IMR-90 (cell line): Measurements from ENCODE around the gene MAFB. TPM values are rescaled to one million over a fixed set of nuclear protein-coding genes. Genes with fewer than 3 reads are reported as not detected.

Experiments
- ATAC-seq: fragments of 200-7000 bp; cut with Tn5 transposase; 2 replicates; pipeline ENCODE4 v1.9.1; 2020; ENCODE audit warnings: low read depth, mild to moderate bottlenecking, moderate library complexity
- BruUV-seq: library from RNA; stranded (reverse); fragments of 400-500 nt; replicated peaks from 2 replicates; lab custom pipeline; 2021; lab: Mats Ljungman, UMichigan
- CTCF ChIA-PET: fragments of 300-600 bp; formaldehyde crosslinking; extraction: SDS; loops from one replicate; lab custom pipeline; 2021; ENCODE audit warnings: antibody characterized with exemption; lab: Yijun Ruan, JAX
- POLR2A ChIA-PET: fragments of 300-600 bp; sonication (Branson Sonifier 250); formaldehyde crosslinking; loops from one replicate; lab custom pipeline; 2022; ENCODE audit warnings: antibody characterized with exemption; ENCODE audit not compliant: unreplicated experiment; lab: Charles Lee
- DNase-seq: peaks from one replicate; pipeline ENCODE4 v3.0.0; 2013
- H2AFZ ChIP-seq: replicated peaks from 2 replicates; pipeline ENCODE3; 2013; ENCODE audit warnings: low read length, mild to moderate bottlenecking; ENCODE audit not compliant: poor library complexity
- H2AK5ac ChIP-seq: 2 replicates; pipeline ENCODE4 v1.6.1; 2013; ENCODE audit warnings: low read depth, low read length, inconsistent platforms
- H2AK9ac ChIP-seq: replicated peaks from 2 replicates; pipeline ENCODE3; 2013; ENCODE audit warnings: mild to moderate bottlenecking, low read depth, low read length, moderate library complexity; ENCODE audit not compliant: poor library complexity
- H2BK120ac ChIP-seq: 2 replicates; pipeline ENCODE4 v1.6.1; 2013; ENCODE audit warnings: low read depth, low read length, inconsistent platforms
- H2BK15ac ChIP-seq: 3 replicates; pipeline ENCODE4 v1.6.1; 2013; ENCODE audit warnings: low read depth, low read length, inconsistent platforms
- H2BK20ac ChIP-seq: 2 replicates; pipeline ENCODE4 v1.6.1; 2013; ENCODE audit warnings: low read depth, mild to moderate bottlenecking, inconsistent platforms, low read length, moderate library complexity
- H2BK5ac ChIP-seq: 2 replicates; pipeline ENCODE4 v1.6.1; 2013; ENCODE audit warnings: mild to moderate bottlenecking, low read depth, low read length, inconsistent platforms; ENCODE audit not compliant: poor library complexity, severe bottlenecking
- H3K14ac ChIP-seq: replicated peaks from 2 replicates; pipeline ENCODE4 v1.6.1; 2013; ENCODE audit warnings: low read depth, low read length, inconsistent platforms
- H3K18ac ChIP-seq: 2 replicates; pipeline ENCODE4 v1.6.1; 2013; ENCODE audit warnings: low read depth, low read length, control low read depth
- H3K23ac ChIP-seq: 2 replicates; pipeline ENCODE4 v1.6.1; 2013; ENCODE audit warnings: low read depth, low read length, inconsistent platforms
- H3K27ac ChIP-seq: 2 replicates; pipeline ENCODE4 v1.5.1; 2013; ENCODE audit warnings: mild to moderate bottlenecking, control low read depth, low read length; ENCODE audit not compliant: insufficient read depth
- H3K27me3 ChIP-seq: 2 replicates; pipeline ENCODE4 v1.6.1; 2013; ENCODE audit warnings: low read length; ENCODE audit not compliant: control insufficient read depth, insufficient read depth
- H3K36me3 ChIP-seq: 2 replicates; pipeline ENCODE4 v1.6.1; 2013; ENCODE audit warnings: low read length, mixed read lengths; ENCODE audit not compliant: control insufficient read depth, insufficient read depth
- H3K4ac ChIP-seq: 2 replicates; pipeline ENCODE4 v1.6.1; 2013; ENCODE audit warnings: low read depth, low read length, inconsistent platforms
- H3K4me1 ChIP-seq: 2 replicates; pipeline ENCODE4 v1.6.1; 2013; ENCODE audit warnings: low read length, mixed read lengths; ENCODE audit not compliant: control insufficient read depth, insufficient read depth
- H3K4me2 ChIP-seq: 2 replicates; pipeline ENCODE4 v1.6.1; 2013; ENCODE audit warnings: low read depth, mild to moderate bottlenecking, control low read depth, low read length, moderate library complexity
- H3K4me3 ChIP-seq: 2 replicates; pipeline ENCODE4 v1.5.1; 2013; ENCODE audit warnings: low read depth, mild to moderate bottlenecking, control low read depth, low read length, moderate library complexity; ENCODE audit not compliant: insufficient read depth
- H3K56ac ChIP-seq: 2 replicates; pipeline ENCODE4 v1.6.1; 2013; ENCODE audit warnings: low read length, inconsistent platforms; ENCODE audit not compliant: insufficient read depth; ENCODE audit errors: extremely low read depth
- H3K79me1 ChIP-seq, 2 experiments: 2 replicates each; pipeline ENCODE4 v1.6.1; 2013; ENCODE audit warnings: low read length in 2 of 2, inconsistent platforms in 1 of 2, low read depth in 1 of 2
- H3K9ac ChIP-seq: 2 replicates; pipeline ENCODE4 v1.6.1; 2013; ENCODE audit warnings: low read depth, low read length, control low read depth
- H3K9me1 ChIP-seq: 2 replicates; pipeline ENCODE4 v1.6.1; 2013; ENCODE audit warnings: low read length, inconsistent platforms; ENCODE audit not compliant: insufficient read depth
- H3K9me3 ChIP-seq: 2 replicates; pipeline ENCODE4 v1.6.1; 2013; ENCODE audit warnings: low read length; ENCODE audit not compliant: control insufficient read depth, insufficient read depth
- H4K20me1 ChIP-seq: 2 replicates; pipeline ENCODE4 v1.6.1; 2013; ENCODE audit warnings: low read length, inconsistent platforms; ENCODE audit not compliant: insufficient read depth
- H4K5ac ChIP-seq: 2 replicates; pipeline ENCODE4 v1.6.1; 2013; ENCODE audit warnings: mild to moderate bottlenecking, low read depth, low read length, control low read depth
- H4K8ac ChIP-seq, 2 experiments: 2 replicates each; pipeline ENCODE4 v1.6.1; 2013; ENCODE audit warnings: low read depth in 2 of 2, low read length in 2 of 2, control low read depth in 1 of 2, inconsistent platforms in 1 of 2
- H4K91ac ChIP-seq: 2 replicates; pipeline ENCODE4 v1.6.1; 2013; ENCODE audit warnings: low read depth, low read length, inconsistent platforms; ENCODE audit not compliant: insufficient read depth
- BHLHE40 ChIP-seq: fragments of 150-350 bp; IDR thresholded peaks from 2 replicates; pipeline ENCODE4 v1.6.1; 2016; ENCODE audit warnings: mild to moderate bottlenecking, low read depth, low read length
- CEBPB ChIP-seq: IDR thresholded peaks from 2 replicates; pipeline ENCODE4 v1.6.1; 2012; ENCODE audit warnings: low read depth, low read length, improper control_type of control experiment
- CHD1 ChIP-seq: IDR thresholded peaks from 2 replicates; pipeline ENCODE4 v1.6.1; 2012; ENCODE audit warnings: low read depth, low read length, improper control_type of control experiment
- CTCF ChIP-seq: conservative IDR thresholded peaks from 2 replicates; pipeline ENCODE4 v1.5.1; 2012; ENCODE audit warnings: mild to moderate bottlenecking, low read depth, low read length, improper control_type of control experiment
- ELK1 ChIP-seq: fragments of 150-350 bp; IDR thresholded peaks from 2 replicates; pipeline ENCODE4 v1.6.1; 2016; ENCODE audit warnings: low read depth, mild to moderate bottlenecking, low read length, moderate library complexity, borderline replicate concordance
- FOS ChIP-seq: fragments of 150-350 bp; IDR thresholded peaks from 2 replicates; pipeline ENCODE4 v1.6.1; 2016; ENCODE audit warnings: low read depth, low read length
- MAFK ChIP-seq: IDR thresholded peaks from 2 replicates; pipeline ENCODE4 v1.6.1; 2012; ENCODE audit warnings: low read depth, low read length, improper control_type of control experiment
- MAZ ChIP-seq: IDR thresholded peaks from 2 replicates; pipeline ENCODE4 v1.6.1; 2012; ENCODE audit warnings: low read depth, mild to moderate bottlenecking, low read length, improper control_type of control experiment, moderate library complexity, borderline replicate concordance
- MXI1 ChIP-seq: IDR thresholded peaks from 2 replicates; pipeline ENCODE4 v1.6.1; 2012; ENCODE audit warnings: low read depth, mild to moderate bottlenecking, low read length, moderate library complexity, borderline replicate concordance
- NFE2L2 ChIP-seq: fragments of 150-350 bp; IDR thresholded peaks from 2 replicates; pipeline ENCODE4 v1.6.1; 2016; ENCODE audit warnings: low read depth, mild to moderate bottlenecking, low read length
- POLR2A ChIP-seq: IDR thresholded peaks from 2 replicates; pipeline ENCODE4 v1.6.1; 2012; ENCODE audit warnings: mild to moderate bottlenecking, low read depth, low read length
- RAD21 ChIP-seq: IDR thresholded peaks from 2 replicates; pipeline ENCODE4 v1.6.1; 2012; ENCODE audit warnings: low read length, improper control_type of control experiment
- RCOR1 ChIP-seq: IDR thresholded peaks from 2 replicates; pipeline ENCODE4 v1.6.1; 2012; ENCODE audit warnings: mild to moderate bottlenecking, low read length, improper control_type of control experiment; ENCODE audit not compliant: insufficient replicate concordance
- RFX5 ChIP-seq: IDR thresholded peaks from 2 replicates; pipeline ENCODE4 v1.8.0; 2012; ENCODE audit warnings: low read depth, mild to moderate bottlenecking, low read length, moderate library complexity
- SMC3 ChIP-seq: fragments of 150-350 bp; IDR thresholded peaks from 2 replicates; pipeline ENCODE4 v1.6.1; 2016; ENCODE audit warnings: low read depth, mild to moderate bottlenecking, antibody characterized with exemption, low read length, moderate library complexity
- USF2 ChIP-seq: fragments of 150-350 bp; IDR thresholded peaks from 2 replicates; pipeline ENCODE4 v1.6.1; 2017; ENCODE audit warnings: mild to moderate bottlenecking, antibody characterized with exemption, low read length, low read depth
- WGBS, 2 experiments: methylation state at CpG; one replicate each; pipeline versions ENCODE4 v1.1.5 to v1.1.7; 2013; ENCODE audit warnings: missing lambda C conversion rate in 2 of 2; ENCODE audit not compliant: insufficient read length in 1 of 2; ENCODE audit errors: extremely low coverage in 2 of 2; 5-methylcytosine and 5-hydroxymethylcytosine counted together
- dilution Hi-C: fragments of 300-500 bp; cut with HindIII; formaldehyde crosslinking; loops from one replicate; pipeline ENCODE4 v1.14.3; 2018; ENCODE audit warnings: low sequenced_read_pairs; ENCODE audit not compliant: unreplicated experiment
- in situ Hi-C: fragments of 300-500 bp; cut with MboI; formaldehyde crosslinking; loops from 3 replicates; pipeline ENCODE4 v1.14.3; 2019; ENCODE audit warnings: low sequenced_read_pairs, inconsistent platforms, mixed read lengths
- intact Hi-C: fragments of 100-400 bp; cut with micrococcal nuclease; formaldehyde crosslinking; loops from 2 replicates; pipeline ENCODE4 v1.10.0; 2022
- polyA plus RNA-seq, 3 experiments: library from polyadenylated mRNA; depleted of rRNA; stranded (reverse); fragments of >200 nt; gene quantifications; 2 replicates each; pipeline ENCODE4 v1.2.3, GENCODE V29; 2012; ENCODE audit warnings: low replicate concordance in 1 of 3
- total RNA-seq: library from RNA; depleted of rRNA; stranded (reverse); fragments of >200 nt; gene quantifications from 2 replicates; pipeline ENCODE4 v1.2.3, GENCODE V29; 2012

Gene MAFB
- total and polyA plus RNA-seq, 2 of the 4 experiments (the other 2 are of a cell fraction) = 0.07 TPM; not detected in 1

GRCh38 chr20:40652441-40652987 is 36.5 kb downstream of the MAFB start:
- Histone ChIP-seq H3K23ac (no peak overlapping the region), H3K27ac (no peak overlapping the region), H2AK9ac (no peak overlapping the region), H3K4ac (no peak overlapping the region), H2BK20ac (no peak overlapping the region), H3K56ac (no peak overlapping the region), H3K4me3 (no peak overlapping the region), H4K20me1 (no peaks in the 10 kb centered on the region), H4K8ac (no peak overlapping the region), H3K4me2 (no peak overlapping the region), H4K5ac (no peak overlapping the region), H2BK15ac (no peak overlapping the region), H3K36me3 (no peaks in the 10 kb centered on the region), H3K79me1 (no peaks in the 10 kb centered on the region), H3K9me3 (no peaks in the 10 kb centered on the region), H2BK5ac (no peak overlapping the region), H3K4me1 (no peaks in the 10 kb centered on the region), H2AK5ac (no peak overlapping the region), H4K91ac (no peak overlapping the region), H2BK120ac (no peak overlapping the region), H3K27me3 (peaks cover 7% of the 10 kb centered on the region; the same call in 1 of the 2 replicates), H2AFZ (no peak overlapping the region), H3K9me1 (peaks cover 3% of the 10 kb centered on the region; the same call in 1 of the 2 replicates), H3K14ac (no peak overlapping the region), H3K18ac (no peak overlapping the region), H3K9ac (no peak overlapping the region)
- ChIA-PET CTCF (no interaction called here), POLR2A (no interaction called here)
- TF ChIP-seq USF2 (no peak), SMC3 (no peak), MAFK (no peak), CHD1 (no peak), NFE2L2 (no peak), CEBPB (no peak), POLR2A (no peak), RCOR1 (no peak), RAD21 (no peak), RFX5 (no peak), MXI1 (no peak), CTCF (no peak), BHLHE40 (no peak), ELK1 (no peak), MAZ (no peak), FOS (no peak)
- dilution Hi-C loops (no loop called here), intact Hi-C loops (no loop called here), in situ Hi-C loops (no loop called here)
- DNase-seq (no peak), ATAC-seq (no peak)
- WGBS, 2 experiments = 13% methylated on average over 4 of the region's 8 CpGs; no CpG with 5 or more reads in 1 of the 2 experiments
- no TSS peak for BruUV-seq
